IMR-90 (cell line): Measurements from ENCODE around the gene APOL3. TPM values are rescaled to one million over a fixed set of nuclear protein-coding genes. Genes with fewer than 3 reads are reported as not detected.

Experiments
- ATAC-seq: fragments of 200-7000 bp; cut with Tn5 transposase; 2 replicates; pipeline ENCODE4 v1.9.1; 2020; ENCODE audit warnings: low read depth, mild to moderate bottlenecking, moderate library complexity
- BruUV-seq: library from RNA; stranded (reverse); fragments of 400-500 nt; replicated peaks from 2 replicates; lab custom pipeline; 2021; lab: Mats Ljungman, UMichigan
- CTCF ChIA-PET: fragments of 300-600 bp; formaldehyde crosslinking; extraction: SDS; loops from one replicate; lab custom pipeline; 2021; ENCODE audit warnings: antibody characterized with exemption; lab: Yijun Ruan, JAX
- POLR2A ChIA-PET: fragments of 300-600 bp; sonication (Branson Sonifier 250); formaldehyde crosslinking; loops from one replicate; lab custom pipeline; 2022; ENCODE audit warnings: antibody characterized with exemption; ENCODE audit not compliant: unreplicated experiment; lab: Charles Lee
- DNase-seq: peaks from one replicate; pipeline ENCODE4 v3.0.0; 2013
- H2AFZ ChIP-seq: replicated peaks from 2 replicates; pipeline ENCODE3; 2013; ENCODE audit warnings: low read length, mild to moderate bottlenecking; ENCODE audit not compliant: poor library complexity
- H2AK5ac ChIP-seq: 2 replicates; pipeline ENCODE4 v1.6.1; 2013; ENCODE audit warnings: low read depth, low read length, inconsistent platforms
- H2AK9ac ChIP-seq: replicated peaks from 2 replicates; pipeline ENCODE3; 2013; ENCODE audit warnings: mild to moderate bottlenecking, low read depth, low read length, moderate library complexity; ENCODE audit not compliant: poor library complexity
- H2BK120ac ChIP-seq: 2 replicates; pipeline ENCODE4 v1.6.1; 2013; ENCODE audit warnings: low read depth, low read length, inconsistent platforms
- H2BK15ac ChIP-seq: 3 replicates; pipeline ENCODE4 v1.6.1; 2013; ENCODE audit warnings: low read depth, low read length, inconsistent platforms
- H2BK20ac ChIP-seq: 2 replicates; pipeline ENCODE4 v1.6.1; 2013; ENCODE audit warnings: low read depth, mild to moderate bottlenecking, inconsistent platforms, low read length, moderate library complexity
- H2BK5ac ChIP-seq: 2 replicates; pipeline ENCODE4 v1.6.1; 2013; ENCODE audit warnings: mild to moderate bottlenecking, low read depth, low read length, inconsistent platforms; ENCODE audit not compliant: poor library complexity, severe bottlenecking
- H3K14ac ChIP-seq: replicated peaks from 2 replicates; pipeline ENCODE4 v1.6.1; 2013; ENCODE audit warnings: low read depth, low read length, inconsistent platforms
- H3K18ac ChIP-seq: 2 replicates; pipeline ENCODE4 v1.6.1; 2013; ENCODE audit warnings: low read depth, low read length, control low read depth
- H3K23ac ChIP-seq: 2 replicates; pipeline ENCODE4 v1.6.1; 2013; ENCODE audit warnings: low read depth, low read length, inconsistent platforms
- H3K27ac ChIP-seq: 2 replicates; pipeline ENCODE4 v1.5.1; 2013; ENCODE audit warnings: mild to moderate bottlenecking, control low read depth, low read length; ENCODE audit not compliant: insufficient read depth
- H3K27me3 ChIP-seq: 2 replicates; pipeline ENCODE4 v1.6.1; 2013; ENCODE audit warnings: low read length; ENCODE audit not compliant: control insufficient read depth, insufficient read depth
- H3K36me3 ChIP-seq: 2 replicates; pipeline ENCODE4 v1.6.1; 2013; ENCODE audit warnings: low read length, mixed read lengths; ENCODE audit not compliant: control insufficient read depth, insufficient read depth
- H3K4ac ChIP-seq: 2 replicates; pipeline ENCODE4 v1.6.1; 2013; ENCODE audit warnings: low read depth, low read length, inconsistent platforms
- H3K4me1 ChIP-seq: 2 replicates; pipeline ENCODE4 v1.6.1; 2013; ENCODE audit warnings: low read length, mixed read lengths; ENCODE audit not compliant: control insufficient read depth, insufficient read depth
- H3K4me2 ChIP-seq: 2 replicates; pipeline ENCODE4 v1.6.1; 2013; ENCODE audit warnings: low read depth, mild to moderate bottlenecking, control low read depth, low read length, moderate library complexity
- H3K4me3 ChIP-seq: 2 replicates; pipeline ENCODE4 v1.5.1; 2013; ENCODE audit warnings: low read depth, mild to moderate bottlenecking, control low read depth, low read length, moderate library complexity; ENCODE audit not compliant: insufficient read depth
- H3K56ac ChIP-seq: 2 replicates; pipeline ENCODE4 v1.6.1; 2013; ENCODE audit warnings: low read length, inconsistent platforms; ENCODE audit not compliant: insufficient read depth; ENCODE audit errors: extremely low read depth
- H3K79me1 ChIP-seq, 2 experiments: 2 replicates each; pipeline ENCODE4 v1.6.1; 2013; ENCODE audit warnings: low read length in 2 of 2, inconsistent platforms in 1 of 2, low read depth in 1 of 2
- H3K9ac ChIP-seq: 2 replicates; pipeline ENCODE4 v1.6.1; 2013; ENCODE audit warnings: low read depth, low read length, control low read depth
- H3K9me1 ChIP-seq: 2 replicates; pipeline ENCODE4 v1.6.1; 2013; ENCODE audit warnings: low read length, inconsistent platforms; ENCODE audit not compliant: insufficient read depth
- H3K9me3 ChIP-seq: 2 replicates; pipeline ENCODE4 v1.6.1; 2013; ENCODE audit warnings: low read length; ENCODE audit not compliant: control insufficient read depth, insufficient read depth
- H4K20me1 ChIP-seq: 2 replicates; pipeline ENCODE4 v1.6.1; 2013; ENCODE audit warnings: low read length, inconsistent platforms; ENCODE audit not compliant: insufficient read depth
- H4K5ac ChIP-seq: 2 replicates; pipeline ENCODE4 v1.6.1; 2013; ENCODE audit warnings: mild to moderate bottlenecking, low read depth, low read length, control low read depth
- H4K8ac ChIP-seq, 2 experiments: 2 replicates each; pipeline ENCODE4 v1.6.1; 2013; ENCODE audit warnings: low read depth in 2 of 2, low read length in 2 of 2, control low read depth in 1 of 2, inconsistent platforms in 1 of 2
- H4K91ac ChIP-seq: 2 replicates; pipeline ENCODE4 v1.6.1; 2013; ENCODE audit warnings: low read depth, low read length, inconsistent platforms; ENCODE audit not compliant: insufficient read depth
- BHLHE40 ChIP-seq: fragments of 150-350 bp; IDR thresholded peaks from 2 replicates; pipeline ENCODE4 v1.6.1; 2016; ENCODE audit warnings: mild to moderate bottlenecking, low read depth, low read length
- CEBPB ChIP-seq: IDR thresholded peaks from 2 replicates; pipeline ENCODE4 v1.6.1; 2012; ENCODE audit warnings: low read depth, low read length, improper control_type of control experiment
- CHD1 ChIP-seq: IDR thresholded peaks from 2 replicates; pipeline ENCODE4 v1.6.1; 2012; ENCODE audit warnings: low read depth, low read length, improper control_type of control experiment
- CTCF ChIP-seq: conservative IDR thresholded peaks from 2 replicates; pipeline ENCODE4 v1.5.1; 2012; ENCODE audit warnings: mild to moderate bottlenecking, low read depth, low read length, improper control_type of control experiment
- ELK1 ChIP-seq: fragments of 150-350 bp; IDR thresholded peaks from 2 replicates; pipeline ENCODE4 v1.6.1; 2016; ENCODE audit warnings: low read depth, mild to moderate bottlenecking, low read length, moderate library complexity, borderline replicate concordance
- FOS ChIP-seq: fragments of 150-350 bp; IDR thresholded peaks from 2 replicates; pipeline ENCODE4 v1.6.1; 2016; ENCODE audit warnings: low read depth, low read length
- MAFK ChIP-seq: IDR thresholded peaks from 2 replicates; pipeline ENCODE4 v1.6.1; 2012; ENCODE audit warnings: low read depth, low read length, improper control_type of control experiment
- MAZ ChIP-seq: IDR thresholded peaks from 2 replicates; pipeline ENCODE4 v1.6.1; 2012; ENCODE audit warnings: low read depth, mild to moderate bottlenecking, low read length, improper control_type of control experiment, moderate library complexity, borderline replicate concordance
- MXI1 ChIP-seq: IDR thresholded peaks from 2 replicates; pipeline ENCODE4 v1.6.1; 2012; ENCODE audit warnings: low read depth, mild to moderate bottlenecking, low read length, moderate library complexity, borderline replicate concordance
- NFE2L2 ChIP-seq: fragments of 150-350 bp; IDR thresholded peaks from 2 replicates; pipeline ENCODE4 v1.6.1; 2016; ENCODE audit warnings: low read depth, mild to moderate bottlenecking, low read length
- POLR2A ChIP-seq: IDR thresholded peaks from 2 replicates; pipeline ENCODE4 v1.6.1; 2012; ENCODE audit warnings: mild to moderate bottlenecking, low read depth, low read length
- RAD21 ChIP-seq: IDR thresholded peaks from 2 replicates; pipeline ENCODE4 v1.6.1; 2012; ENCODE audit warnings: low read length, improper control_type of control experiment
- RCOR1 ChIP-seq: IDR thresholded peaks from 2 replicates; pipeline ENCODE4 v1.6.1; 2012; ENCODE audit warnings: mild to moderate bottlenecking, low read length, improper control_type of control experiment; ENCODE audit not compliant: insufficient replicate concordance
- RFX5 ChIP-seq: IDR thresholded peaks from 2 replicates; pipeline ENCODE4 v1.8.0; 2012; ENCODE audit warnings: low read depth, mild to moderate bottlenecking, low read length, moderate library complexity
- SMC3 ChIP-seq: fragments of 150-350 bp; IDR thresholded peaks from 2 replicates; pipeline ENCODE4 v1.6.1; 2016; ENCODE audit warnings: low read depth, mild to moderate bottlenecking, antibody characterized with exemption, low read length, moderate library complexity
- USF2 ChIP-seq: fragments of 150-350 bp; IDR thresholded peaks from 2 replicates; pipeline ENCODE4 v1.6.1; 2017; ENCODE audit warnings: mild to moderate bottlenecking, antibody characterized with exemption, low read length, low read depth
- WGBS, 2 experiments: methylation state at CpG; one replicate each; pipeline versions ENCODE4 v1.1.5 to v1.1.7; 2013; ENCODE audit warnings: missing lambda C conversion rate in 2 of 2; ENCODE audit not compliant: insufficient read length in 1 of 2; ENCODE audit errors: extremely low coverage in 2 of 2; 5-methylcytosine and 5-hydroxymethylcytosine counted together
- dilution Hi-C: fragments of 300-500 bp; cut with HindIII; formaldehyde crosslinking; loops from one replicate; pipeline ENCODE4 v1.14.3; 2018; ENCODE audit warnings: low sequenced_read_pairs; ENCODE audit not compliant: unreplicated experiment
- in situ Hi-C: fragments of 300-500 bp; cut with MboI; formaldehyde crosslinking; loops from 3 replicates; pipeline ENCODE4 v1.14.3; 2019; ENCODE audit warnings: low sequenced_read_pairs, inconsistent platforms, mixed read lengths
- intact Hi-C: fragments of 100-400 bp; cut with micrococcal nuclease; formaldehyde crosslinking; loops from 2 replicates; pipeline ENCODE4 v1.10.0; 2022
- polyA plus RNA-seq, 3 experiments: library from polyadenylated mRNA; depleted of rRNA; stranded (reverse); fragments of >200 nt; gene quantifications; 2 replicates each; pipeline ENCODE4 v1.2.3, GENCODE V29; 2012; ENCODE audit warnings: low replicate concordance in 1 of 3
- total RNA-seq: library from RNA; depleted of rRNA; stranded (reverse); fragments of >200 nt; gene quantifications from 2 replicates; pipeline ENCODE4 v1.2.3, GENCODE V29; 2012

The APOL3 gene
- total and polyA plus RNA-seq, 2 of the 4 experiments (the other 2 are of a cell fraction) = 1.4 to 2.3 TPM

GRCh38 chr22:36185828-36186624 is 25.5 kb upstream of the APOL3 start:
- Histone ChIP-seq H3K79me1 (no peaks in the 10 kb centered on the region), H3K9me1 (no peaks in the 10 kb centered on the region; the same call in 1 of the 2 replicates), H2AK5ac (no peak overlapping the region), H2BK5ac (no peak overlapping the region), H3K9me3 (no peaks in the 10 kb centered on the region), H2AFZ (no peak overlapping the region), H4K8ac (no peak overlapping the region), H3K4me3 (no peak overlapping the region), H3K9ac (no peak overlapping the region), H3K4me2 (no peak overlapping the region), H4K20me1 (no peaks in the 10 kb centered on the region), H4K5ac (no peak overlapping the region), H3K23ac (no peak overlapping the region), H3K14ac (no peak overlapping the region), H3K56ac (no peak overlapping the region), H3K27me3 (peaks cover 48% of the 10 kb centered on the region), H4K91ac (no peak overlapping the region), H2BK120ac (no peak overlapping the region), H3K27ac (no peak overlapping the region), H2BK20ac (no peak overlapping the region), H3K36me3 (no peaks in the 10 kb centered on the region), H3K18ac (no peak overlapping the region), H2AK9ac (no peak overlapping the region), H3K4ac (no peak overlapping the region), H2BK15ac (no peak overlapping the region), H3K4me1 (no peaks in the 10 kb centered on the region)
- in situ Hi-C loops (no loop called here), intact Hi-C loops (no loop called here), dilution Hi-C loops (no loop called here)
- DNase-seq = no peak
- no TSS peak for BruUV-seq
- CTCF ChIA-PET = no interaction called here
- WGBS, 2 experiments = 78% methylated on average over 3 of the region's 14 CpGs; no CpG with 5 or more reads in 1 of the 2 experiments
- ATAC-seq = no peak
- TF ChIP-seq POLR2A = no peak
- no peak for TF ChIP-seq BHLHE40
- TF ChIP-seq MXI1 = no peak
- no peak for TF ChIP-seq CTCF
- no peak for TF ChIP-seq ELK1
- no peak for TF ChIP-seq RCOR1
- no peak for TF ChIP-seq RAD21
- no peak for TF ChIP-seq MAFK
- TF ChIP-seq USF2 = no peak
- TF ChIP-seq MAZ = no peak
- TF ChIP-seq NFE2L2 = no peak
- no peak for TF ChIP-seq CEBPB
- TF ChIP-seq CHD1 = no peak
- TF ChIP-seq RFX5 = no peak
- TF ChIP-seq FOS = no peak
- no peak for TF ChIP-seq SMC3
- POLR2A ChIA-PET = no interaction called here
